ENCODE measurements around the gene MAGEA9B.
"Not testable (repeated sequence)": the region's sequence is repeated elsewhere in the genome, so short reads cannot be mapped to it uniquely, and the experiment has no call there.

Gene MAGEA9B

DNA sequence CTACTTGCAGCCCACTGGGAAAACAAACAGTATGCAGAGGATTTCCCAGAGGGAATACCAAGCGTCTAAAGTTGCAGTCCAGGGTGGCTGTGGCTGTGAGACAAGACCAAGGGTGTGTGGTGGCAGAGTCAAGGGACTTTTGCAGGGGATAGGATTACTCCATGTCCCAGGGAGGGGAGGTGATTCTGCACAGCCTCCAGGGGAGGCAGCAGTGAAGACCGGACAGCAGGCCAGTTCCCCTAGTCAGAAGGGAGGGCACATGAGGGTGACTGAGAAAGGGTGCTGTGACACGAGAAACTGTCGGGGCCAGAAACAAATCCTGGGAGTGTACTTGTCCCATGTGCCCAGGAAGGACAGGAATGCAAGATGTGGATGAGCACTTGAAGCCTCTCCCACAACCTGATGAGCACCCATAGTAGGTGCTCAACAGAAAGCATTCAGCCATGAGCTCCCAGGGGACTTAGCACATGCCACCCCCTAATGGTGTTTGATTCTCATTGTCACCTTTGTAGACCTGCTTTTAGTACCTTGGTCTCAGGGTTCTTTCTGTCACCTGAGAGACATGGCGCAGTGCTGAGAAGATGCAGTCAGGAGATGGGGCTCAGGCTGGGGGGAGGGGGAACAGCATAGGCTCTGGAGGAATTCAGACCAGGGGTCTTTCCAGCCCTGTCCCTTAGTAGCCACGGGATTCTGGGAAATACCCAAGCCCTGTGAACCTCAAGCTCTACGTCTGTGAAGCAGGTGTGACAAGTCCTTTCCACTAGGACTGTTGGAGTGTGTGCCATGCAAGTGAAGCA lies 19.4 kb downstream of the MAGEA9B start:
- TF ChIP-seq, protein P1, sequence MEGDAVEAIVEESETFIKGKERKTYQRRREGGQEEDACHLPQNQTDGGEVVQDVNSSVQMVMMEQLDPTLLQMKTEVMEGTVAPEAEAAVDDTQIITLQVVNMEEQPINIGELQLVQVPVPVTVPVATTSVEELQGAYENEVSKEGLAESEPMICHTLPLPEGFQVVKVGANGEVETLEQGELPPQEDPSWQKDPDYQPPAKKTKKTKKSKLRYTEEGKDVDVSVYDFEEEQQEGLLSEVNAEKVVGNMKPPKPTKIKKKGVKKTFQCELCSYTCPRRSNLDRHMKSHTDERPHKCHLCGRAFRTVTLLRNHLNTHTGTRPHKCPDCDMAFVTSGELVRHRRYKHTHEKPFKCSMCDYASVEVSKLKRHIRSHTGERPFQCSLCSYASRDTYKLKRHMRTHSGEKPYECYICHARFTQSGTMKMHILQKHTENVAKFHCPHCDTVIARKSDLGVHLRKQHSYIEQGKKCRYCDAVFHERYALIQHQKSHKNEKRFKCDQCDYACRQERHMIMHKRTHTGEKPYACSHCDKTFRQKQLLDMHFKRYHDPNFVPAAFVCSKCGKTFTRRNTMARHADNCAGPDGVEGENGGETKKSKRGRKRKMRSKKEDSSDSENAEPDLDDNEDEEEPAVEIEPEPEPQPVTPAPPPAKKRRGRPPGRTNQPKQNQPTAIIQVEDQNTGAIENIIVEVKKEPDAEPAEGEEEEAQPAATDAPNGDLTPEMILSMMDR (IDR thresholded peaks at IDR 0.05; ENCODE audit: control extremely low read depth, extremely low read depth, low read depth, missing control alignments): no peak
- ChIA-PET POLR2A (no interaction called here), CTCF (no interaction called here)
- DNase-seq (ENCODE audit: extremely low spot score): no peak

DNA sequence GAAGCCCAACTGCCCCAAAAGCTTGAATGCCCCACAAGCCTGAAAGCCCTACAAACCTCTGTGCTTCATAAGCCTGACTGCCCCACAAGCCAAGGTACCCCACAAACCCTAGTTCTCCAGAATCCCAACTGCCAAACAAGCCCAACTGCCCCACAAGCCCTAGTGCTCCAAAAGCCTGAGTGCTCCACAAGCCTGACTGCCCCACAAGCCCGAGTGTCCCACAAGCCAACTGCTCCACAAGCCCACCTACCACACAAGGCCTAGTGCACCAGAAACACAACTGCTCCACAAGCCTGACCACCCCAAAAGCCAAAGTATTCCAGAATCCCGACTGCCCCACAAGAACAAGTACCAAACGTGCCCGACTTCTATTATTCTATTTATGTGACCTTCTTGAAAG lies 23.9 kb downstream of the MAGEA9B start:
- ChIA-PET CTCF (no interaction called here), POLR2A (no interaction called here)
- no peak for DNase-seq (ENCODE audit: extremely low spot score)
- TF ChIP-seq, protein P1 (IDR thresholded peaks at IDR 0.05; ENCODE audit: control extremely low read depth, extremely low read depth, low read depth, missing control alignments): no peak

DNA sequence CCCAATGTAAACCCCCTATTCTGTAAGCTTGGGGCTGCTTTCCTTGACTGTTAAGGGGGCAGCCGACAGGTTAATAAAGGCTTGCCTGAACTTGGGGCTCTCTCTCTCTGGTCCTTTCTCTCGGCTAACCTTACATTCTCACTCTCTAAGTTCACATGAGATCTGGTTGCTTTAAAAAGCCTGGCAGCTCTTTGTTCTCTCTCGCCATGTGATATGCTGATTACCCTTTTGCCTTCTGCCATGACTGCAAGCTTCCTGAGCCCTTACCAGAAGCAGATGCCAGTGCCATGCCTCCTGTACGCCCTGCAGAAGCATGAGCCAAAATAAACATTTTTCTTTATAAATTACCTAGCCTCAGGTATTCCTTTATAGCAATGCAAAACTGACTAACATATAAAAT lies 32.0 kb downstream of the MAGEA9B start:
- DNase-seq (ENCODE audit: extremely low spot score); POLR2A ChIA-PET; CTCF ChIA-PET: not testable (repeated sequence)

DNA sequence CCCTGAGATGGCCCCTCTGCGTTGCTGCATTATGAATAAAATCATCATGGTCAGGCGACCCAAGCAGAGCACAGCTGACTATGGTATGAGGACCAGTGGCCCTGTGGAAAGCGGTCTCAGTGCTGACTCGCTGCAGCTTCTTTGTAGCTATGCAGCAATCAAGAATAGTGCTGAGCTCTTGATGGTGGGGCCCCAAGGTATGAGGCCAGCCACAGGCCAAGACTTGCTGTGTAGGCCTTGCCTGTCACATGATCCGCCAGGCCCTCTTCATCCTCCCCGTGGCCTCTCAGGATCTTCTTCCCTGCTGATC lies 35.4 kb downstream of the MAGEA9B start:
- DNase-seq (ENCODE audit: extremely low spot score); CTCF ChIA-PET; POLR2A ChIA-PET: not testable (repeated sequence)

DNA sequence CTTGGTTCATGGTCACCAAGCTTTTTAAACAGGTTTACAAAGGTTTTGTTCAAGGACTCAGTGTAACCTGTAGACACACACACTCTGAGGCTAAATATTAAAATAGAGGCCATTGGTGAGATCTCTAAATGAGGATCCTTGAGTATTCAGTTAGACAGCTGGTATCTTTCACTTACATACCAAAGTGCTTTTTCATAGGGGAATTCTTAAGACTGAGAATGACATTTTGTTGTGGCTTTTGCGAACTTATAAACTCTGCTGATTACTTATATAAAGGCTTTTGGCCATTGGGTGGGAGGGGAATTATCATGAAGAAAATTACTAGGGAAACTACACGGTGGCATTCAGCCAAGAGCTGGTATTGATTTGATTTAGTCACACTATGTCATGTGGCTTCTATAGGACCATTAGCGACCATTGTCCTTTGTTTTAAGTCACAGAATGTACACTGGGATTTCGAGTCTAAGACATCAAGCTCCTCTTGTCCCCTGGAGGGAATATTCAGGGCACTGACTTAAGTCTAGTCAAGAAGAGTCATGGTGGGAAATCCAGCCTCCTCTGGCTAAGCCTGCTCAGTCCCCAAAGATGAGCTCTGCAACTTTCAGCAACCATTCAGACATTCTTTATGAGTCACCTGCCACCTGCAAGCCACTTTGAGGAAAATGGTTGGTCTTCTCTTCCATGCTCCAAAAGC lies 35.9 kb downstream of the MAGEA9B start:
- DNase-seq (ENCODE audit: extremely low spot score); CTCF ChIA-PET; POLR2A ChIA-PET: not testable (repeated sequence)

DNA sequence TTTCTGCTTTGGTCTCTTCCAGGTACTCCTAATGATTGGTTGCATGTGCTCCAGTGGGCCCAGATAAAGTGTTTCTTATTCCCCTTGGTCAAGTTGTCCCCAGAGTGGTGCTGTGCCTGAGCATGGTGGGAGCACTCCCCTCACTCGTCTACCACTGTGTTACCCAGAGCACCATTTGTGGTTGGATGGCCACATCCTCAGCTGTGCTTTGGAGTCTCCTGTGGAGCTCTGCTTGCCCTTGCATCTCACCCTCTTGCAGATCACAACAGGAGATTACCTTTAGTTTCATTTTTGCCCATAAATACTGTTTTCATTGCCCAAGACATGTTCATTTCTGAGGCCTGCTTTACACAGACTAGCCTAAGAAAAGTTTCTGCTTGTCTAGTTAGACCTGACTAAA lies 36.8 kb downstream of the MAGEA9B start:
- POLR2A ChIA-PET; CTCF ChIA-PET; DNase-seq (ENCODE audit: extremely low spot score): not testable (repeated sequence)

DNA sequence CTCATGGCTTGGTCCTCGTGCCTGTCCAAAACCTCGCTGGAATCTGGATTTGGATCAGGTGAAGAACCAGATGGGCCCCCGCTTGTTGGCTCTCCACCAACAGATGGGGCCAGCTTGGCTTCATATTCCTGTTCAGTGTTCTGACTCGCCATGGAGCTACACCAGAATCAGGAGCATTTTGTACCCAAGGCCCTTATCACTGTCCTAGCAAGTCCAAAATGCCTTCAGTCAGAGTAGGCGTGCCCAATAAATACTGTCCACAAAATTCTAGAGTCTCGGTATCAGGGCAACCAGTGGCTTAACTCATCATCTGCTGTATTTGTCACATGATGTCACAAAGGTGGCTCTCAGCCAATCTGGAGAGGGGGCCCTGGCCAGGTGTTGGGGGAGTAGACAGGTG lies 37.6 kb downstream of the MAGEA9B start, which contains the start of gene HSFX3:
Gene HSFX3, minus strand, starts transcription at position 224 of the 400 bp plus-strand sequence. Its CDS starts 72 bp downstream, at position 152.
- DNase-seq (ENCODE audit: extremely low spot score); CTCF ChIA-PET; POLR2A ChIA-PET: not testable (repeated sequence)

DNA sequence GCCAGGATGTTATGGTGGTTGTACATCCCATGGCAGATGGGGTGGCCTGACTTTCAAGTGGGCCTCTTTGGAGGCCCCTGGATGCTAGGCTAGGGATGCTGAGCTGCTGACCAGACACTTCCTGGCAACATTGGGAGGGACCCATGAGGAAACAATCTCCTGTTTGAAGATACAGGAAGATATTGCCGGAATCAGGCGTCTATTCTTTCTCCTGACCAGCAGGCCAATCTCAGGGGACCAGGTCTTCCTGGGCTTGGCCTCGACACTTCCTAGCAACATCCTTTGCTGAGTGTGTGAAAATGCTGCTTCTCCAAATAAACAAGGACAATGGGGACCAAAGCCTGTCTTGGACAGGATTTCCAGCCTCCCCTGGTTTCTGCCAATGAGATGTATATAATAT lies 39.5 kb downstream of the MAGEA9B start:
- CTCF ChIA-PET; DNase-seq (ENCODE audit: extremely low spot score); POLR2A ChIA-PET: not testable (repeated sequence)

DNA sequence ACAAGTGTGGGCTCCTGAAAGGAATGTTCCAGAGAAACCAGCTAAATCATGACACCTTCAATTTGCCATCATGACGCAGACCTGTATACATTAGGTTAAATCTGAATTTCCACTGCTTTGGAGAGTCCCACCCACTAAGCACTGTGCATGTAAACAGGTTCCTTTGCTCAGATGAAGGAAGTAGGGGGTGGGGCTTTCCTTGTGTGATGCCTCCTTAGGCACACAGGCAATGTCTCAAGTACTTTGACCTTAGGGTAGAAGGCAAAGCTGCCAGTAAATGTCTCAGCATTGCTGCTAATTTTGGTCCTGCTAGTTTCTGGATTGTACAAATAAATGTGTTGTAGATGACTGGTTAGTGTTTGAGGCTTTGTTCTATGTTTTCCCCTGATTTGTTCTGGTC lies 40.3 kb downstream of the MAGEA9B start:
- DNase-seq (ENCODE audit: extremely low spot score); CTCF ChIA-PET; POLR2A ChIA-PET: not testable (repeated sequence)

DNA sequence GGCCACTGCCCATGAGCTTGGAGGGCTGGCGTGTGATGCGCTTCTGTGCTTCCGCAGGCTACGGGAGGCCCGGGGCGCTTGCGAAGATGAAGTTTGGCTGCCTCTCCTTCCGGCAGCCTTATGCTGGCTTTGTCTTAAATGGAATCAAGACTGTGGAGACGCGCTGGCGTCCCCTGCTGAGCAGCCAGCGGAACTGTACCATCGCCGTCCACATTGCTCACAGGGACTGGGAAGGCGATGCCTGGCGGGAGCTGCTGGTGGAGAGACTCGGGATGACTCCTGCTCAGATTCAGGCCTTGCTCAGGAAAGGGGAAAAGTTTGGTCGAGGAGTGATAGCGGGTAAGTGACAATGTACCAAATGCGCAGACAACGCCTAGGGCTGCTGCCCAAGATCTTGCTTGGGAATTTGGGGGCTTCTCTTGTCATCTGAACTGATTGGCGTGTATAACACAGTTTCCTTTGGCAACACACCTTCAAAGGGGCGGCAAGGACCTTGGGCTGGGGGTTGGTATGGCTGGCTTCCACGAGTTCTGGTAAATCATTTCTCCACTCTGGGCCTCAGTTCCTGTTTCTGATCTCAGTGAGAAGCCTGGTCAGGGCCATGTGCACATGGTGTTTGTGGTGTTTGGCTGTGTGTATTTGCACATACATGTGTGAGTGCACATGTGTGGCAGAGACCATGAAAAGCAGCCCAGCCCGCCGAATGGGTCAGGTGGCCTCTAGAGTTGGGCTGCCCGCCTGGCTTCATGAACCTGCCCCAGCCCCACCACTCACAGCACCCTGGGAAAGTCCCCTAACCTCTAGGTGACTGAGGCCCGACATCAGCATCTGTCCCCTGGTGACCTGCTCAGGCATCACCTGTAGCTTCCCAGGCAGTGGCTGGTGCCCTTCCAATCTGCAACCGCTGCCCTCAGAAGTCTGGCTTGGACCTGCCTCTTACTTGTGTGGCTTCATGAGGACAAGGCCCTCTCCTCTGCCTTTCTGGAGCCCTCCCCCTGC lies 41.4 kb downstream of the MAGEA9B start:
- POLR2A ChIA-PET; CTCF ChIA-PET; DNase-seq (ENCODE audit: extremely low spot score): not testable (repeated sequence)

All from GM10248 (cell line).